ENCODE data around the gene RBP7. TPM values are rescaled to one million over a fixed set of nuclear protein-coding genes. Genes with fewer than 3 reads are reported as not detected.

The RBP7 gene
- total RNA-seq, 1 donor from 2014 or later = 0.47 TPM

GRCh38 chr1:9985001-9985400, 12.0 kb upstream of the RBP7 start:
- Mint-ChIP-seq H3K9me3 (ENCODE audit: low read depth) (no peaks in the 10 kb centered on the region), H3K36me3 (ENCODE audit: low read depth) (peaks cover 16% of the 10 kb centered on the region), H3K27me3 (ENCODE audit: low read depth) (no peaks in the 10 kb centered on the region), H3K4me1 (ENCODE audit: low read depth) (no peaks in the 10 kb centered on the region), H3K27ac (ENCODE audit: unreplicated experiment) (no peak overlapping the region), H3K4me3 (ENCODE audit: unreplicated experiment) (no peak overlapping the region)
- no peak for DNase-seq (ENCODE audit: low spot score)
- TF ChIP-seq CTCF (IDR thresholded peaks at IDR 0.05) = no peak

GRCh38 chr1:9989773-9990172, 7.3 kb upstream of the RBP7 start:
- H3K4me1 Mint-ChIP-seq (ENCODE audit: low read depth) = no peaks in the 10 kb centered on the region
- DNase-seq (ENCODE audit: low spot score) = no peak
- TF ChIP-seq CTCF (IDR thresholded peaks at IDR 0.05) = no peak
- peaks cover 3% of the 10 kb centered on the region for H3K36me3 Mint-ChIP-seq (ENCODE audit: low read depth)
- no peaks in the 10 kb centered on the region for H3K9me3 Mint-ChIP-seq (ENCODE audit: low read depth)
- H3K27me3 Mint-ChIP-seq (ENCODE audit: low read depth) = no peaks in the 10 kb centered on the region
- no peak overlapping the region for H3K27ac Mint-ChIP-seq (ENCODE audit: unreplicated experiment)
- H3K4me3 Mint-ChIP-seq (ENCODE audit: unreplicated experiment) = no peak overlapping the region

- no peaks in the 10 kb centered on the region for H3K9me3 Mint-ChIP-seq (ENCODE audit: low read depth)
- H3K27me3 Mint-ChIP-seq (ENCODE audit: low read depth) = no peaks in the 10 kb centered on the region
- no peaks in the 10 kb centered on the region for H3K4me1 Mint-ChIP-seq (ENCODE audit: low read depth)
- no peak overlapping the region for H3K4me3 Mint-ChIP-seq (ENCODE audit: unreplicated experiment)
- TF ChIP-seq CTCF (IDR thresholded peaks at IDR 0.05) = no peak
- DNase-seq (ENCODE audit: low spot score) = no peak
- no peaks in the 10 kb centered on the region for H3K36me3 Mint-ChIP-seq (ENCODE audit: low read depth)
- H3K27ac Mint-ChIP-seq (ENCODE audit: unreplicated experiment) = no peak overlapping the region
Observed at GRCh38 chr1:9990944-9991343, 6.1 kb upstream of the RBP7 start.

- no peak for TF ChIP-seq CTCF (IDR thresholded peaks at IDR 0.05)
- Mint-ChIP-seq H3K27me3 (ENCODE audit: low read depth) (peaks cover 4% of the 10 kb centered on the region), H3K4me1 (ENCODE audit: low read depth) (peaks cover 6% of the 10 kb centered on the region), H3K9me3 (ENCODE audit: low read depth) (no peaks in the 10 kb centered on the region), H3K4me3 (ENCODE audit: unreplicated experiment) (no peak overlapping the region), H3K27ac (ENCODE audit: unreplicated experiment) (no peak overlapping the region), H3K36me3 (ENCODE audit: low read depth) (no peaks in the 10 kb centered on the region)
- DNase-seq (ENCODE audit: low spot score) = no peak
Observed at GRCh38 chr1:9992910-9993309, 4.1 kb upstream of the RBP7 start.

- TF ChIP-seq CTCF (IDR thresholded peaks at IDR 0.05) = no peak
- no peak overlapping the region for H3K27ac Mint-ChIP-seq (ENCODE audit: unreplicated experiment)
- no peak overlapping the region for H3K4me3 Mint-ChIP-seq (ENCODE audit: unreplicated experiment)
- H3K36me3 Mint-ChIP-seq (ENCODE audit: low read depth) = no peaks in the 10 kb centered on the region
- no peak for DNase-seq (ENCODE audit: low spot score)
- peaks cover 8% of the 10 kb centered on the region for H3K27me3 Mint-ChIP-seq (ENCODE audit: low read depth)
- no peaks in the 10 kb centered on the region for H3K9me3 Mint-ChIP-seq (ENCODE audit: low read depth)
- H3K4me1 Mint-ChIP-seq (ENCODE audit: low read depth) = peaks cover 8% of the 10 kb centered on the region
Observed at GRCh38 chr1:9993561-9994075, 3.4 kb upstream of the RBP7 start.
